ENCODE measurements around the gene TUBB3. TPM values are rescaled to one million over a fixed set of nuclear protein-coding genes. Genes with fewer than 3 reads are reported as not detected.
"Not testable (repeated sequence)": the region's sequence is repeated elsewhere in the genome, so short reads cannot be mapped to it uniquely, and the experiment has no call there.

TUBB3 gene
- total and polyA plus RNA-seq, 2 donors from 2014 or later, result 3.4 to 35.0 TPM

DNA sequence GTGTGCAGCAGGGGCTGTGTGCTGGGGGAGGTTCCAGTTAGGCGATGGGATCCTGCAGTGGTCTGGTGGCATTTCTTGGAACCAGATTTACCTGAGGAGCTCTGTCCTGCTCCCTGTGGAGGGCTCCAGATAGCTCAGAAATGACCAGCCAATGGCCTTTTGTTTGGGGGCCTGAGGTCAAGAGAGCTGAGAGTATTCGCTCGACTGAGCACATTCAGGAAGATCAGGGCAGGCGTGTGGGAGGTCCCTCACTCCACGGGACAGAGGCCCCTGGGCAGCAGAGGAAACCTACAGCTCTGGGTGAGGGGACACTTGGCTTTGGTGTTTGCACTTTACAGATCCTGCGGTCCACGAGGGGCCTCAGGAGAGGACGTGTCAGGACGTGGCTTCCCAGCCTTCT, 43.6 kb downstream of the TUBB3 start:
- H3K9ac ChIP-seq (ENCODE audit: low read length in 3 of 3), result no peak overlapping the region
- peaks cover 0 to 6% (median 0%) of the 10 kb centered on the region in 3 donors for H3K36me3 ChIP-seq (ENCODE audit: control insufficient read depth in 2 of 3, insufficient read depth in 3 of 3, low read length in 3 of 3)
- DNase-seq (no peak), FAIRE-seq (no peak)
- H3K27me3 ChIP-seq (ENCODE audit: control insufficient read depth, insufficient read depth, low read length), result no peaks in the 10 kb centered on the region
- no peak overlapping the region for H3K27ac ChIP-seq (ENCODE audit: low read depth in 2 of 2, low read length in 2 of 2)
- TF ChIP-seq, protein P1, sequence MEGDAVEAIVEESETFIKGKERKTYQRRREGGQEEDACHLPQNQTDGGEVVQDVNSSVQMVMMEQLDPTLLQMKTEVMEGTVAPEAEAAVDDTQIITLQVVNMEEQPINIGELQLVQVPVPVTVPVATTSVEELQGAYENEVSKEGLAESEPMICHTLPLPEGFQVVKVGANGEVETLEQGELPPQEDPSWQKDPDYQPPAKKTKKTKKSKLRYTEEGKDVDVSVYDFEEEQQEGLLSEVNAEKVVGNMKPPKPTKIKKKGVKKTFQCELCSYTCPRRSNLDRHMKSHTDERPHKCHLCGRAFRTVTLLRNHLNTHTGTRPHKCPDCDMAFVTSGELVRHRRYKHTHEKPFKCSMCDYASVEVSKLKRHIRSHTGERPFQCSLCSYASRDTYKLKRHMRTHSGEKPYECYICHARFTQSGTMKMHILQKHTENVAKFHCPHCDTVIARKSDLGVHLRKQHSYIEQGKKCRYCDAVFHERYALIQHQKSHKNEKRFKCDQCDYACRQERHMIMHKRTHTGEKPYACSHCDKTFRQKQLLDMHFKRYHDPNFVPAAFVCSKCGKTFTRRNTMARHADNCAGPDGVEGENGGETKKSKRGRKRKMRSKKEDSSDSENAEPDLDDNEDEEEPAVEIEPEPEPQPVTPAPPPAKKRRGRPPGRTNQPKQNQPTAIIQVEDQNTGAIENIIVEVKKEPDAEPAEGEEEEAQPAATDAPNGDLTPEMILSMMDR (IDR thresholded peaks at IDR 0.05; ENCODE audit: borderline replicate concordance, extremely low read depth, insufficient read depth), result no peak
- intact Hi-C loops (cut with DNase I), result no loop called here
- H3K4me3 ChIP-seq (ENCODE audit: low read length in 3 of 3), result no peak overlapping the region
- H3K4me1 ChIP-seq (ENCODE audit: control insufficient read depth in 2 of 3, insufficient read depth in 2 of 3, low read depth in 1 of 3, low read length in 3 of 3), result peaks cover 0 to 9% (median 7%) of the 10 kb centered on the region in 3 donors
- H3K9me3 ChIP-seq (ENCODE audit: control insufficient read depth in 2 of 3, insufficient read depth in 1 of 3, low read length in 3 of 3), result peaks cover 0 to 2% (median 0%) of the 10 kb centered on the region in 3 donors

DNA sequence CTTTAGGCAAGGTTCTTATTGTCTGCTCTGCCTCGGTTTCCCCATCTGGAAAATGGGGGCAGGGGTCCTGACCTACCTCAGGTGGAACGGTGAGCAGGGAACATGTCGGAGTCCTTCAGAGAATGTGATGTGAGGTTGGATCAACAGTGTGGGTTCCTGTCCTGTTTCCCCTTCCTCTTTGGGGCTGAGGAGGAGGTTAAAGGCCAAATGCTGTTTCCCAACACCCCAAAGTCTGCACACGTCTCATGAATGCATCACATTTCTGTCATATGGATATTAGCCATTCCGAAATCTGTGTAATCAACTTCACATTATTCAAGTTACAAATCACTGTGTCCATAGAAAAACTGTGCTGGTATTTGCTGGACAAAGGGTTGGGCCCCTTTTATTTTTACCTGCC, 44.3 kb downstream of the TUBB3 start:
- DNase-seq; H3K9me3 ChIP-seq (ENCODE audit: control insufficient read depth in 2 of 3, insufficient read depth in 1 of 3, low read length in 3 of 3); H3K4me3 ChIP-seq (ENCODE audit: low read length in 3 of 3); FAIRE-seq; H3K27ac ChIP-seq (ENCODE audit: low read depth in 2 of 2, low read length in 2 of 2); intact Hi-C loops (cut with DNase I); H3K9ac ChIP-seq (ENCODE audit: low read length in 3 of 3); H3K27me3 ChIP-seq (ENCODE audit: control insufficient read depth, insufficient read depth, low read length); H3K36me3 ChIP-seq (ENCODE audit: control insufficient read depth in 2 of 3, insufficient read depth in 3 of 3, low read length in 3 of 3): not testable (repeated sequence)
- peaks cover 0 to 11% (median 7%) of the 10 kb centered on the region in 3 donors for H3K4me1 ChIP-seq (ENCODE audit: control insufficient read depth in 2 of 3, insufficient read depth in 2 of 3, low read depth in 1 of 3, low read length in 3 of 3)

GRCh38 chr16:89968074-89968473, 44.9 kb downstream of the TUBB3 start:
- H3K9me3 ChIP-seq (ENCODE audit: control insufficient read depth in 2 of 3, insufficient read depth in 1 of 3, low read length in 3 of 3); H3K27me3 ChIP-seq (ENCODE audit: control insufficient read depth, insufficient read depth, low read length); DNase-seq; H3K4me3 ChIP-seq (ENCODE audit: low read length in 3 of 3); H3K9ac ChIP-seq (ENCODE audit: low read length in 3 of 3); FAIRE-seq; H3K36me3 ChIP-seq (ENCODE audit: control insufficient read depth in 2 of 3, insufficient read depth in 3 of 3, low read length in 3 of 3); H3K27ac ChIP-seq (ENCODE audit: low read depth in 2 of 2, low read length in 2 of 2); intact Hi-C loops (cut with DNase I): not testable (repeated sequence)
- peaks cover 0 to 11% (median 7%) of the 10 kb centered on the region in 3 donors for H3K4me1 ChIP-seq (ENCODE audit: control insufficient read depth in 2 of 3, insufficient read depth in 2 of 3, low read depth in 1 of 3, low read length in 3 of 3)

GRCh38 chr16:89969741-89970410, 46.7 kb downstream of the TUBB3 start:
- intact Hi-C loops (cut with DNase I), result no loop called here
- H3K36me3 ChIP-seq (ENCODE audit: control insufficient read depth in 2 of 3, insufficient read depth in 3 of 3, low read length in 3 of 3), result peaks cover 0 to 6% (median 0%) of the 10 kb centered on the region in 3 donors
- H3K4me3 ChIP-seq (ENCODE audit: low read length in 3 of 3), result no peak overlapping the region
- H3K27me3 ChIP-seq (ENCODE audit: control insufficient read depth, insufficient read depth, low read length), result no peaks in the 10 kb centered on the region
- H3K27ac ChIP-seq (ENCODE audit: low read depth in 2 of 2, low read length in 2 of 2), result no peak overlapping the region
- H3K4me1 ChIP-seq (ENCODE audit: control insufficient read depth in 2 of 3, insufficient read depth in 2 of 3, low read depth in 1 of 3, low read length in 3 of 3), result peaks cover 0 to 18% (median 7%) of the 10 kb centered on the region in 3 donors
- DNase-seq (no peak), FAIRE-seq (no peak)
- H3K9me3 ChIP-seq (ENCODE audit: control insufficient read depth in 2 of 3, insufficient read depth in 1 of 3, low read length in 3 of 3), result peaks cover 0 to 2% (median 0%) of the 10 kb centered on the region in 3 donors
- no peak overlapping the region for H3K9ac ChIP-seq (ENCODE audit: low read length in 3 of 3)
- TF ChIP-seq, protein P1 (IDR thresholded peaks at IDR 0.05; ENCODE audit: borderline replicate concordance, extremely low read depth, insufficient read depth), result no peak

Data from kidney (tissue), 14 donors.